SK-N-MC (cell line): ENCODE results near the gene FHIT.

Experiments used
- EZH2 ChIP-seq: fragments of 200-600 bp; sonication (generic); IDR thresholded peaks from one replicate; pipeline ENCODE4 v1.6.1; 2017; ENCODE audit warnings: antibody characterized with exemption
- POLR2AphosphoS5 ChIP-seq: IDR thresholded peaks from 2 replicates; pipeline ENCODE4 v1.6.1; 2012; ENCODE audit warnings: mild to moderate bottlenecking, low read depth, low read length, borderline replicate concordance

DNA sequence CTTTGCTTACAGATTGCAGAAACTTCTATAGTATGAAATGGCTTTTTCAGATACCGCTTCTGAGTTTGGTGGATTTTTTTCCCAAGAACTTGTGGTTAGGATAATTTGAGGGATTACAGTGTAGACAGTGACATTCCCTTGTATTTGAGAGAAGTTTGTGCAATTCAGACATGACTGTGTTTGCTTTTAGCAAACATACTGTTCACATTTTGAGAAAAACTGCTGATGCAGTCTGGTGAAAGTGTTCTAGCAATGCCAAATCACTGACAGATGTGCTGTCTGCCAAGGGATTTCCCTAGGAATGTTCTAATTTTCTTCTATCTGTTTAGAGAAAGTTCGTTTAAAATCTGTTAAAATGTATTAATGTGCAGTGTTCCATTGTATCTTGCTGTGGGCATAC is 652.6 kb downstream of the FHIT start:
- TF ChIP-seq EZH2 (no peak), POLR2AphosphoS5 (no peak)
